HT-29 (cell line): ENCODE measurements around the gene PTPN18. TPM values are rescaled to one million over a fixed set of nuclear protein-coding genes. Genes with fewer than 3 reads are reported as not detected.
A peak's percentile ranks its signal among the peaks of the same experiment; 100 is the strongest.

Experiments
- DNase-seq: peaks from one replicate; pipeline ENCODE4 v3.0.0-alpha.2; 2015; ENCODE audit warnings: low spot score
- total RNA-seq: library from RNA; depleted of rRNA; stranded (reverse); fragments of >200 nt; shearing (Covaris generic); gene quantifications from 2 replicates; pipeline ENCODE4 v1.2.3, GENCODE V29; 2014

PTPN18 gene
- total RNA-seq, 1 experiment from 2014 or later = 76.0 TPM

DNA sequence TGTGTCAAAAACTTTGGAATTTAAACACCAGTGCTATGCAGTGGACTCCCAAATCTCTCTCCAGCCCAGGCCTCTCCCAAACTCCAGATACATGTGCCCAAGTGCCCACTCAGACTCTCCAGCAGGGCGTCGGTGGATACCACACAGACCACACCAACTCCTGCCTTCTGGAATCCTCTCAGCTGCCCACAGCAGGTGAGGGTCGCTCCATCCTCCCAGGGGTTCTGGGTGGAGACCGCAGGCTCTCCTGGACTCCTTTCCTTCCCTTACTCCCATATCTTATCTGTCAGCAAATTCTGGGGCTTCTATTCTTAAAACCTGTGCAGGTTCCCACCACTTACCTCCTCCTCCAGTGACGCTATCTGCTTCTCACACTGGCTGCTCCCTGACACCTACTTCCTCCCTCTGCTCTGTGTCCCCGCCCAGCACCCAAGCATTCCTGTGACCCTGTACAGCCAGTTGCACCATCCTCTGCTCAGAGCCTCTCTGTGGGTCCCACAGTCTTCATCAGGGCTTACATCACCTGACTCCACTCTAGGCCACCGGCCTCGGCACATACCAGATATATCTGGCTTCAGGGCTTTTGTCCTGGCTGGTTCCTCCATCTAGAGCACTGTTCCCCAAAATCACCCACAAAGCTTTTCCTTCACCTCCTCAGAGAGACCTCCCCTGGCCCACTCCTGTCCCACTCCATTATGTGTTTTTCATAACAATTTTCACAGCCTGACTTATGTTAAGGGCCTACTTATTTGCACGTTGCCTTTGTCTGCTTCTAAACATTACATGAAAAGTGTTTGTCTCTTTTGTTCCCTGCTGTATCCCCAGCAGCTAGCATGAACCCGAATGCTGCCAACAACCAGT lies 15.7 kb upstream of the PTPN18 start:
- no peak for DNase-seq

DNA sequence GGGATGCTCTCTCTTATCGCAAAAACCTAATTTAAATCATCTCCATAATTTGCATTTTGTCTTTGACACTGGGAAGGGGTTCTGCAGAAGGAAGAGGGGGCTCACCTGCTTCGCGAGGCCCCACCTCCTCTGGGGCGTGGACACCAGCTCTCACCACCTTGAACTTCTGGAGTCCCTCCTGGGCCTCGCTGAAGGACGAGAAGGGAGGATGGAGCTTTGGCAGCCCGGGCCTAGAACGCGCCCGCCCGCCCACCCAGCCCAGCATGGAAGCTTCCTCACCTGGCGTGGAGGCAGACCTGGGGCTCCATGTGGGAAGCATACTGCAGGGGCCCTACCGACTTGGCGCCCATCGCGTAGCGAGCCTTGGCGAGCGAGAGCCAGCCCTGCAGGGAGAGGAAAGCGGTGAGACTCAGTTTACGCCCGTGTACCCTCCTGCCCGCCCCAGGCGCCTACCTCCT lies 14.3 kb upstream of the PTPN18 start:
- peak; percentile 16 for DNase-seq

DNA sequence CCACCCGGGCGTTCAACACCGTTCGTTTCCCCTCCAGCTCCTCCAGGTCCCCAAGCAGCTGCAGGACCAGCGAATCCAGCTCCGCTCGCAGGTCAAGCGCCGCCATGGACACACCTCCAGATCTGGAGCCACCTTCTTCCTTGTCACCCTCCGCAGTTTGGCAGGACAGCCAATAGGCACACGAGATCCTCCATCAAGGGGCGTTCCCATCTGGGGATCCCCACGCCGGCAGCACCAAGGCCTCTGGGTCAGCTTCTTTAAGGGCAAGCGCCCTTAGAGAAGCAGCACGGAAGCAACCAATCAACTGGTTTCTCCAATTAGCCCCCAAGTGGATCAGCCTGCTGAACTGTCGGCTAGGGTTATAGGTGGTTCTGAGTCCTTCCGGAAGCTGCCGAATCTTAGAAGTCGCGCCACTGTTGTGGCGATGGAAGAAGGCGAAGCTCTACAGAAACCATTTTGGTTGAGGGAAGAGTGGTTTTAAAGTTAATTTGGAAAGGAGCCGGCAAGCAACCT lies 13.8 kb upstream of the PTPN18 start:
- peak; percentile 94 for DNase-seq

DNA sequence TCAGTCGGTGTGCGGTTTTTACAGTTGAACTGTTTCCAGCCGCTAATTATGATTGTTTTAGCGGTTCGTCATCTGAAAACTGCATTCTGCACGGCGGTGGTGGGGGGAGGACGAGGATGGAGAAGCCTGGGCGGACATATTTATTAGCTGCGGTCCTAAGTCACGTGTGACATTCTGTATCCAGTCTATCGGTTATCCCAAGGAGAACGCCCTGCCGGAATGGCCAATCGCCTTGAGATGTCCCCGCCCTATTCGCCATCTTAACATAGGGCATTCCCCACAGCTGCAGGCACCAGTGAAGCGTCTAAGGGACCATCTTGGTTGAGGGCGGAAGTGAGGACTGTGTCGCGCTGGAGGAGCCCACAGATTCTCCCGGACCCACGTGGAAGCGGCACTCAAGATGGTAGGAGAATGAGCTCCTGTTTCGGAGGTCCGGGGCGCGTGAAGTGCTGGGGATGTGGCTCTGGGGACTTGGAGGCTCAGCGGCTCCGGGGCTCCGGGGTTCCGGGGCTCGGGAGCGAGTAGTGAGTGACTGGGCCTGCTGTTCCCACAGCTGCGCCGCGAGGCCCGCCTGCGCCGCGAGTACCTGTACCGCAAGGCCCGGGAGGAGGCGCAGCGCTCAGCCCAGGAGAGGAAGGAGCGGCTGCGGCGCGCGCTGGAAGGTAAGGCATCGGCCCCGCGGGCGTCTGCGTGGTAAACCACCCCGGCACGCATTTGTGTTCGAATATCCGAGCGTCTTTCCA lies 13.2 kb upstream of the PTPN18 start, which contains the start of gene IMP4:
Gene IMP4 (plus strand): TSS at position 365 of the 743 bp plus-strand sequence. CDS start 36 bp downstream, at position 401.
- DNase-seq = peak; percentile 98

DNA sequence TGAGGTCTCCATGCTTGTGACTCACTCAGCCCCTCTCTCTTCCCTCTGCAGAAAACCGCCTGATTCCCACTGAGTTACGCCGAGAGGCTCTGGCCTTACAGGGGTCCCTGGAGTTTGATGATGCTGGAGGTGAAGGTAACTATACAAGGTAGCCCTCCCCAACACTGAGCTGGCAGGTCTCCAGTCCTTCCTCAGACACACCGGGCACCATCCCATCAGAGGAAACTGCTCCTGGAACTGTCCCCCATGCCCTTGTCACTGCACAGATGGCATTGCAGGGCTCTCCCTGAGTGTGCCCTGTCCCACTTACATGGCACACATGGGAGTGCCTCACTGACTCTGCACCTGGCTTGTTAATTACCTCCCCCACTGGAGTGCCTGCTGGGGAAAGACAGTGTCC lies 11.3 kb upstream of the PTPN18 start:
- no peak for DNase-seq

DNA sequence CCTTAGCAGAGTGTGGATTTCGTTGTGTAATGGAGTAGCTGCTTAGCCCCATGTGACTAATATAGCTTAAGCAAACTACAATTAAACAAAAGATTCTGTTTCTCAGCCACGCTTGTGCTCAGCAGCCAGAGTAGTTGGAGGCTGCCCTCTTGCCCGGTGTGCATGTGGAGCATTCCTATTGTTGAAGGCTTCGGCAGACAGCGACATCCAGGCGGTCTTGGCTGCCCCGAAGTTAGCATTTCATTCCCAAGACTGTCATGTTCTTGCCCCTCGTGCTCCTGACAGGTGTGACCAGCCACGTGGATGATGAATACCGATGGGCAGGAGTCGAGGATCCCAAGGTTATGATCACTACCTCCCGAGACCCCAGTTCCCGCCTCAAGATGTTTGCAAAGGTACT lies 10.8 kb upstream of the PTPN18 start:
- DNase-seq = no peak

DNA sequence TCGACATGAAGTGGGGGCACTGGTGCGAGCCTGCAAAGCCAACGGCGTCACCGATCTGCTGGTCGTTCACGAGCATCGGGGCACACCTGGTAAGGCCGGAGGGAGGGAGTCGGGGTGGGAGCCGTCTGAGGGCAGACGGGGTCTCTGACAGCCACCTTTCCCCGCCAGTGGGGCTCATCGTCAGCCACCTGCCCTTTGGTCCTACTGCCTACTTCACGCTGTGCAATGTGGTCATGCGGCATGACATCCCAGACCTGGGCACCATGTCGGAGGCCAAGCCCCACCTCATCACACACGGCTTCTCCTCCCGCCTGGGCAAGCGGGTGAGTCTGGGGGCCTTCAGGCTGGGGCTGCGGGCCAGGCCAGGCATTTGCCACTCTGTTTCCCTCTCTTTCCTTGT lies 10.2 kb upstream of the PTPN18 start:
- DNase-seq = no peak

DNA sequence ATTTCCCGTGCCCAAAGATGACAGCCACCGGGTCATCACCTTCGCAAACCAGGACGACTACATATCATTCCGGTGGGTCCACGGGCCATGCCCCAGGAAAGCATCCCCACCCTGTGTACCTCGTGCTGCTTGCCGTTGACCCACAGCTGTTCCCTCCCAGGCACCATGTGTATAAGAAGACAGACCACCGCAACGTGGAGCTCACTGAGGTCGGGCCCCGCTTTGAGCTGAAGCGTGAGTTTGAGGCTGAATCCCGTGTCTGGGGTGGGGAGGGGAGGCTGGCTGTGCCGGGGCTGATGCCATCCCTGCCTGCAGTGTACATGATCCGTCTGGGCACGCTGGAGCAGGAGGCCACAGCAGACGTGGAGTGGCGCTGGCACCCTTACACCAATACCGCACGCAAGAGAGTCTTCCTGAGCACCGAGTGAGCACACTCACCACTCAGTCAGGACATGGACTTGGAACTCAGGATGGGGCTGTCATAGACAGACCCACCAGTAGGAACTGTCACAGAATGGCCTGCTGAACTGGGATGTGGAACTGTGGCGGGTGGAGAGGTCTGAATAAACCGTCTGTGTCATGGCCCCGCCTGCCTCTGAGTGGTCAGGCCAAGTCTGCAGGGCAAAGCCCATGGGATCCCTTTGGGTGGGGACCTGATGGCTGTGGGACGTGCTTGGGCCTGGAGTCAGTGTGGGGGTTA lies 9.7 kb upstream of the PTPN18 start:
- no peak for DNase-seq

DNA sequence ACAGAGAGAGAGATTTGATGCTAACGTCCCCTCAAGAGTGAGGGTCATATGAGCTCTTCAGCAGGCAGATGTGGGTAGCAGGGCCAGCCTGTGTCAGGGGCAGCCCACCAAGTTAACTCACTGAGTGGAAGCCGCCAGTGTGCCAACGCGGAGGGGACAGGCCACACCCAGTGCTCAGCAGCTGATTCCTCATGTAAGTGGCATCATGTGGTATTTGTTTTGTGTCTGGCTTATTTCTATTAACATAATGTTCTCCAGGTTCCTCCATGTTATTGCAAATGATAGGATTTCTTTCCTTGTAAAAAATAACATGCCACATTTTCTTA lies 9.2 kb upstream of the PTPN18 start:
- DNase-seq = no peak

DNA sequence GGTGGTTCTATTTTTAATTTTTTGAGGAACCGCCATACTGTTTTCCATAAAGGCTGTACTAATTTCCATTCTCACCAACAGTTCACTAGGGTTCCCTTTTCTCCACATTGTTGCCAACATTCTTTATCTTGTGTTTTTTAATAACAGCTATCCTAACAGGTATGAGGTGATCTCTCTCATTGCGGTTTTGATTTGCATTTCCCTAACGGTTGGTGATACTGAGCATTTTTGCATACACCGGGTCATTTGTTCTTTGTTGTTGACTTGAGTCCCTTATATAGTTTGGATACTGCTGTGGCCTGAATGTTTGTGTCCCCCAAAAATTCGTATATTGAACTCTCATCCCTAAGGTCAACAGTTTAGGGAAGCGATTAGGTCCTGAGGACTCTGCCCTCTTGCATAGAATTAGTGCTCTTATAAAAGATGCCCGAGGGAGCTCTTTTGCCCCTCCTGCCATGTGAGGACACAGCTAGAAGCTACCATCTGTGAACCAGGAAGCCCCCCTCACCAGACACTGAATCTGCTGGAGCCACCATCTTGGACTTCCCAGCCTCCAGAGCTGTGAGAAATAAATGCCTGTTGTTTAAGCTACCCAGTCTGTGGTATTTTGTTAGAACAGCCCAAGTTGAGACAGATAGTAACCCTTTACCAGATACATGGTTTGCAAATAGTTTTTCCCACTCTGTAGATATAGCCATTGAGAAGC lies 8.5 kb upstream of the PTPN18 start:
- no peak for DNase-seq

DNA sequence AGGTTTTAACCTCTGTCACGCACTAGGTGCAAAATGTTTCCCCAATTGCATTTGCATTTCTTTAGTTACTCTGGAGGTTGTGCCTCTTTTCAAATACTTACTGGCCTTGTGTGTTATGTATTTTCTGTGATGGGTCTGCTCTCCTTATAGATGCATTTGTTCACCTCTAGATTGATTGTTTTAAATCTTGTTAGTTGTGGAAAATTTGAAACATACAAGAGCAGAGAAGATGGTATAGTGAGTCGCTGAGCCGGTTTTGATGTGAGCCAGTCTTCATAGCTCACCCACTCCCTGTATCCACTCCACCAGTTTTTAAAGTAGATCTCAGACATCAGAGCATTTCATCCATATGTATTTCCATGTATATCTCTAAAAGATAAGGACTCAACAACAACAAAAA lies 6.7 kb upstream of the PTPN18 start:
- no peak for DNase-seq

DNA sequence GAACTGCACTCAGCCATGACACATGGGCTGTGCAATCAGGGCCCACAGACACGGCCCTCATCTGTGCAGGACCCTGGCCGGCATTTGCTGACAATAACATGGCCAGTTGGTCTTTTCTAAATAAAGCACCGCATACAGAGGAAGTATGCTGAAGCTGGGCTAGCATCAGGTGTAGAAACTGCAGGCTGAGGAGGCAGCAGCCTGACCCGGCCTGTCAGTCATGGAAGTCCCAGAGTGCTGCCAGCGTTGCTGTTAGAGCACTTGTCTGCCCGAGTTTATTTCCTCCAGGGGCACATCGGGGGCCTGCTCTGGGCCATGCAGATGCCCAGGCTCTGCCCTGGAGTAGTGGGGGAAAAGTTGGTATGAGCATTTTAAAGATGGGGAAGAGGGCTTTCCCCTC lies 4.1 kb upstream of the PTPN18 start:
- DNase-seq = no peak

DNA sequence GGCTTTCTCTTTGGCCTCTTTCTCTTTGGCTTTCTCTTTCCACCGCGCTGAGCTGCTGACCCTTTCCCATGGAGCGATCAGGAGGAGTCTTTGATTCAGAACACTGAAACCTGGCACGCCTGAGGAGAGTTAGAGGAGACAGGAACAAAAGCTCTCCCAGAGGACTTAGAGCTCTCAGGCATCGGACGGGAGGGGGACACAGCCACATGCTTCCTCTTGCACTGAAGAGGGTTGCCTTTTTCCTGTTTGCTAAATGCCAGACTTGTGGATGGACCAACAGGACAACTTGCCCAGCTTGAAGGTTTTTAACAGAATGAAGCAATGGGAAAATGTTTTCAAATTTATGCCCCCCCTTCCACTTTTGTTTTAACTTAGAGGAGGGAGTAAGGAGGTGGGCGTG lies 3.6 kb upstream of the PTPN18 start:
- DNase-seq = no peak

DNA sequence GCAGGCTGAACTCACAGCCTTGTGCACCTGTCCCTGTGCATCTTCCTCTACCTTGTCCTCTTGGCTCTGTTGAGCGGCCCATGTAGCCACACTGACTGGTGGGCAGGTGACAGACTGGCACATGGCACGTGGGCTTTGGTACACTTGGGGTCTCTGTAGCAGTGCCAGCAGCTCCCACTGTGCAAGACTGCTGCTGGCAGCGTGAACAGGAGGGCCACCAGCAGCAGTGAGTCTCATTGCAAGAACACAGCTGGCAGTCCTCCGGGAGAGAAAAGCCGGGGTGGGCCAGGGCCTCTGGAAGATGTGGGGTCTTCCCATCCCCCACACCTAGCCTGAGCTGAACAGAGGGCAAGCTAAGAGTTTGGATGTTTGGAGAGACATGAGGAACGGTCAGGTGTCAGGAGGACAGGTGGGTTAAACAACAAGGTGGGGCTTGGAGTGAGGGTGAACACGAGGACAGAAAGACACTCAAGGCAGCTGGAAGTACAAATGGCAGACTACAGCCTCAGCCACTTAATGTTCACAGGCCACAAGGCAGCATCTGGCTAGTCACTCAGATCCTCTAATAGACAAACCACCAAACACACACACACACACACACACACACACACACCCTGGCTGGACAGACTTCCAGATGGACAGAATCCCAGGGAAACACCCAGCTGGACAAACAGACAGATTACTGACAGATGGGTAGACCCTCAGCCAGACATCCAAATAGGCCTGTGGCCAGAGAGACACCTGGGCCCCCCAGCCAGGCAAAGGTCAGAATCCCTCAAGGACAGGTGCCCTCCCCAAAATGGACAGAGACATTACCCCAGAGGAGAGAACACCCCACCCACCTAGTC lies 2.3 kb upstream of the PTPN18 start:
- no peak for DNase-seq

DNA sequence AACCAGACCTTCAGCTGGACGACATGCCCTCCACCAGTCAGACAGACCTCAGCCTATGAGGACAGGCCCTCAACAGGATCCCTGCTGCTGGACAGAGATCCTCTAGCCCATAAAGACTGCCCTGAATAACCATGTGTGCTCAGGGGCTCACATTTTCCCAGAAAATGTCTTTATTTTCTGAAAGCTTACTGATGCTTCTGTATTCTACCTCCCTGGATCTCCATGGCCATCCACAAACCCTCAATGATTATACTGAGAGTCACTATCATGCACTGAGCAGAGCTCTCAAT lies 1.8 kb upstream of the PTPN18 start:
- no peak for DNase-seq

DNA sequence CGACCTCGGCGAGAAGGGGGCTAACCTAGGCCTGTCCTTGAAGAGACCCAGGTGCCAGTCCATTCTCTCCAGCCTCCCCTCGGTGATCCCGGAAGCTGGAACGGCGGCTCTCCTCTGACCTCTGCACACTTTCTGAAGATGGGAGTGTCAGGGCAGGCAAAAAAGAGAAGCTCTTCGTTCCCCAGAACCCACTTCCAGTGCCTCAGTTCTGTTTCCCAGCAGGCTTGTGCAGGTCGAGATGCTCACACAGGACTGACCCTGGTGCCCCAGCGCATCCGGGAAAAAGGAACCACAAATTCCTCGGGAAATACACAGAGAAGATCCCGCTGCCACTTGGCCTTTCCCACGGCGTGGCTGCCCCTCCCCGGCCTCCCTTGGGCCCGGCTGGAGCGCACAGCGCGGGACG lies 681 bp upstream of the PTPN18 start:
- no peak for DNase-seq

DNA sequence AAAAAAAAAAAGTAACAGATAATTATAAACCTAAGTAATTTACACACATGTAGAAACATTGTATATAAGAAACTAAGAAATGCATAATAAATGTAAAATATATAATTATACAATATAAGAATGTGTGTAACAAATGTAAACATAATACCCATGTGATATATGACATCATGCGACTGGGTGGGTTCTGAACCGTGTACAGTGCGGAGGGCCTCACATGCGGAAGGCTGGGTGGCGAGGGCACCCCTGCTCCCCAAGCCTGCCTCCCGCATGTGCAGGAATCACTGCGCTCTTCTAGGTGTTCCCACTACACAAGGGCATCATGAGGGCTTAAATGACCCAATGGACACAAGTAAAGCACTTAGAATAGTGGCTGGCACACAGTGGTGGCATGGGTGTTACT lies 2.0 kb downstream of the PTPN18 start:
- DNase-seq = no peak

DNA sequence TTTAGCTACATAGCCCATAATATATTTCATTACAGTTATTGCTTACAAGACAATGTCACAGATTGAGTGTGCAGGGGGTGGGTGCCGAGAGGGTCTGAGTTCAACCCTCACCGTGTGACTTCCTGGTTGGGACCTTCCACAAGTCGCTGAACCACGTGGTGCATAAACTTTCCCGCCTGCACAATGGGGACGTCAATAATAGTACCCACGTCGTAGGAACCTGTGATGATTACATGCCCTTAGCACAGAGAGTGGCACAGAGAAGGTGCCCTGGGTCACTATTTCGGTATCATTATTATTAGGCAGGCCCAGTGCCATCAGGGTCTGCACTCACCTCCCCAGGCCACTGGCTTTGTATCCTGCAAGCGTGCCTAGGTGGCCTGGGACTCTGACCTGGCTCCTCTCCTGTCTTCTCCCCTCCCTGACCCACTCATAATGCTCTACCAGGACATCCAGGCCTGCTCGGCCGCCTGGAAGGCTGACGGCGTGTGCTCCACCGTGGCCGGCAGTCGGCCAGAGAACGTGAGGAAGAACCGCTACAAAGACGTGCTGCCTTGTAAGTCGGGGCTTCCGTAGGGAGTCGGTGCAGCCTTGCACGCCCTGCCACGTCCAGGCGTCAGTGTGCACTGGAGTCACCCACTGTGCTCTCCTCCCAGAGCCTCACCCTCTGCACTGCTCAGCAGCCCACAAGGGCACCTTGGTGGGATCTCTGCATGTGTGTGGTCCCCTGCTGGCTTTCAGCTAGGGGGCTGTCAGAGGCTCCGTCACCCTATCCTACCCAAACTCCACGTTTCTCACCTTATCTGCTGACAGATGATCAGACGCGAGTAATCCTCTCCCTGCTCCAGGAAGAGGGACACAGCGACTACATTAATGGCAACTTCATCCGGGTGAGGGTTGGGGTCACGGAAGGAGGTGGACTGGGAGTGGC lies 2.8 kb downstream of the PTPN18 start:
- no peak for DNase-seq

DNA sequence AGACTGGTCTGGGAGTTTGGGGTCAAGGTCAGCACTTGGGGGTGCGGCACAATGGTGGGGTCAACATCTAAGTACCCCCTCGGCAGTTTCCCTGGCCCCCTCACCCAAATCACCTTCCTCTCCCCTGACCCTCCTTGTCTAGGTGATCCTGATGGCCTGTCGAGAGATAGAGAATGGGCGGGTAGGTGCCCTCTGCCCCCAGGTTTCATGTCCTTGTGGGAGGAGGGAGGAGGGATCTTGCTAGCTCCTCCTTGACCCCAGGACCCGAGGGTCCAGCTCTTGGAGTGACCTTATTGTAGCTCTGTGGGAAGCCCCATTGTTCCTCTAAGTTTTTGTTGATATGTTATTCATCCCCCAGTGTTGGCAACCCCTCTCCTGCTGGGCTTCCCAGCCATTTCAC lies 3.6 kb downstream of the PTPN18 start:
- DNase-seq = no peak

DNA sequence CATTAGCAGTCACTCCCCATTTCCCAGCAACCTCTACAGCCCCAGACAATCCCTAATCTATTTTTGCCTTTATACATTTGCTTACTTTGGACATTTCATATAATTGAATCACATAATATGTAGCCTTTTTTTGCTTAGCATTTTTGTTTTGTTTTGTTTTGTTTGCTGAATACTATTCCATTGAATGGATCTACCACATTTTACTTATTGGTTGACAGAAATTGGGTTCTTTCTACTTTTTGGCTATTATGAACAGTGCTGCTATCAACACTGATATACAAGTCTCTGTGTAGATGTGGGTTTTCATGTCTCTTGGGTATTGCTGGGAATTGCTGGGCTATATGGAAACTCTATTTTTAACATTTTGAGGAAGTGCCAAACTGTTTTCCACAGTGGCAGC lies 7.6 kb downstream of the PTPN18 start:
- DNase-seq = no peak
